ENCODE results near the gene TNRC6B.
"Not testable (repeated sequence)": the region's sequence is repeated elsewhere in the genome, so short reads cannot be mapped to it uniquely, and the experiment has no call there.

TNRC6B gene

GRCh38 chr22:40368016-40368415 lies 190.3 kb downstream of the TNRC6B start:
- H3K4me3 ChIP-seq (ENCODE audit: low read length), result no peak overlapping the region
- DNase-seq (ENCODE audit: low read depth), result no peak
- TF ChIP-seq, protein P1, sequence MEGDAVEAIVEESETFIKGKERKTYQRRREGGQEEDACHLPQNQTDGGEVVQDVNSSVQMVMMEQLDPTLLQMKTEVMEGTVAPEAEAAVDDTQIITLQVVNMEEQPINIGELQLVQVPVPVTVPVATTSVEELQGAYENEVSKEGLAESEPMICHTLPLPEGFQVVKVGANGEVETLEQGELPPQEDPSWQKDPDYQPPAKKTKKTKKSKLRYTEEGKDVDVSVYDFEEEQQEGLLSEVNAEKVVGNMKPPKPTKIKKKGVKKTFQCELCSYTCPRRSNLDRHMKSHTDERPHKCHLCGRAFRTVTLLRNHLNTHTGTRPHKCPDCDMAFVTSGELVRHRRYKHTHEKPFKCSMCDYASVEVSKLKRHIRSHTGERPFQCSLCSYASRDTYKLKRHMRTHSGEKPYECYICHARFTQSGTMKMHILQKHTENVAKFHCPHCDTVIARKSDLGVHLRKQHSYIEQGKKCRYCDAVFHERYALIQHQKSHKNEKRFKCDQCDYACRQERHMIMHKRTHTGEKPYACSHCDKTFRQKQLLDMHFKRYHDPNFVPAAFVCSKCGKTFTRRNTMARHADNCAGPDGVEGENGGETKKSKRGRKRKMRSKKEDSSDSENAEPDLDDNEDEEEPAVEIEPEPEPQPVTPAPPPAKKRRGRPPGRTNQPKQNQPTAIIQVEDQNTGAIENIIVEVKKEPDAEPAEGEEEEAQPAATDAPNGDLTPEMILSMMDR (conservative IDR thresholded peaks at IDR 0.05; ENCODE audit: low read depth, low read length), result no peak

GRCh38 chr22:40368836-40369235 lies 191.1 kb downstream of the TNRC6B start:
- TF ChIP-seq, protein P1 (conservative IDR thresholded peaks at IDR 0.05; ENCODE audit: low read depth, low read length), result no peak
- no peak for DNase-seq (ENCODE audit: low read depth)
- no peak overlapping the region for H3K4me3 ChIP-seq (ENCODE audit: low read length)

GRCh38 chr22:40374567-40374966 lies 196.8 kb downstream of the TNRC6B start:
- no peak overlapping the region for H3K4me3 ChIP-seq (ENCODE audit: low read length)
- TF ChIP-seq, protein P1 (conservative IDR thresholded peaks at IDR 0.05; ENCODE audit: low read depth, low read length), result no peak
- no peak for DNase-seq (ENCODE audit: low read depth)

GRCh38 chr22:40376149-40376548 lies 198.4 kb downstream of the TNRC6B start:
- no peak overlapping the region for H3K4me3 ChIP-seq (ENCODE audit: low read length)
- TF ChIP-seq, protein P1 (conservative IDR thresholded peaks at IDR 0.05; ENCODE audit: low read depth, low read length), result no peak
- DNase-seq (ENCODE audit: low read depth), result no peak

GRCh38 chr22:40377931-40378330 lies 200.2 kb downstream of the TNRC6B start:
- no peak overlapping the region for H3K4me3 ChIP-seq (ENCODE audit: low read length)
- TF ChIP-seq, protein P1 (conservative IDR thresholded peaks at IDR 0.05; ENCODE audit: low read depth, low read length), result no peak
- DNase-seq (ENCODE audit: low read depth), result no peak

- H3K4me3 ChIP-seq (ENCODE audit: low read length); DNase-seq (ENCODE audit: low read depth): not testable (repeated sequence)
Observed at GRCh38 chr22:40378448-40378847, 200.7 kb downstream of the TNRC6B start.

DNA sequence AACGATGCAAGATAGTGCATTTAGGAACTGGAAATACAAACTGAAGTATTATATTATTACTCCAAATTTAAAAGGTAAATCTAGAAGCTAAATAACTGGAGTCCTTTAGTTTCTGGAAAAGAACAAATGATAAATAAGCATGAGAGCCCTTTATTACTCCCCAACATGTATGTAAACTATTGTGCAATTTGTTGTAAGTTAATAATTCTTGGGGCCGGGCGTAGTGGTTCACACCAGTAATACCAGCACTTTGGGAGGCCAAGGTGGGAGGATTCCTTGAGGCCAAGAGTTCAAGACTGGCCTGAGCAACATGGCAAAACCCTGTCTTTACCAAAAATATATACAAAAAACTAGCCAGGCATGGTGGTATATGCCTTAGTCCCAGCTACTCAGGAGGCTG lies 203.7 kb downstream of the TNRC6B start:
- no peak overlapping the region for H3K4me3 ChIP-seq (ENCODE audit: low read length)
- TF ChIP-seq, protein P1 (conservative IDR thresholded peaks at IDR 0.05; ENCODE audit: low read depth, low read length), result no peak
- no peak for DNase-seq (ENCODE audit: low read depth)

- no peak for DNase-seq (ENCODE audit: low read depth)
- TF ChIP-seq, protein P1 (conservative IDR thresholded peaks at IDR 0.05; ENCODE audit: low read depth, low read length), result no peak
- no peak overlapping the region for H3K4me3 ChIP-seq (ENCODE audit: low read length)
Observed at GRCh38 chr22:40383905-40384304, 206.2 kb downstream of the TNRC6B start.
